ENCODE measurements around the gene HIF1A.
"Not testable (repeated sequence)": the region's sequence is repeated elsewhere in the genome, so short reads cannot be mapped to it uniquely, and the experiment has no call there.

HIF1A gene

DNA sequence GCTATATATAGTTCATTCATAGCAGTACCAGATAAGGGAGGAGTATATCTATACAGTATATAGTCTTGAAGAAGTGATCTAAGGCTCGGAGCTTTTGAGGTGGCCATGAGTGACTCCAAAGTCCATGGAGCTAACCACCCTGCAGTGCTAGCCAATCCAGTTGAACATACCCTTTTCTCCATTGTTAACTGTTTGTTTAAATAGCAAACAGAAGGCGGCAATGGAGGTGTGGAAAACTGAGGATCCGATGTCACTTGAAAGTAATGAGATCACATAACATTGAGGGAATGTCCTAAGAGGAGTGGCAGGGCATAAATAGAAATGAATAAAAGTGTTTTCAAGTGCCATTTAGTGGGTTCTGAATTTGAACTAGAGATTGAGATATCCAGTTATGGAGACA lies 54.6 kb downstream of the HIF1A start:
- no peak for DNase-seq

DNA sequence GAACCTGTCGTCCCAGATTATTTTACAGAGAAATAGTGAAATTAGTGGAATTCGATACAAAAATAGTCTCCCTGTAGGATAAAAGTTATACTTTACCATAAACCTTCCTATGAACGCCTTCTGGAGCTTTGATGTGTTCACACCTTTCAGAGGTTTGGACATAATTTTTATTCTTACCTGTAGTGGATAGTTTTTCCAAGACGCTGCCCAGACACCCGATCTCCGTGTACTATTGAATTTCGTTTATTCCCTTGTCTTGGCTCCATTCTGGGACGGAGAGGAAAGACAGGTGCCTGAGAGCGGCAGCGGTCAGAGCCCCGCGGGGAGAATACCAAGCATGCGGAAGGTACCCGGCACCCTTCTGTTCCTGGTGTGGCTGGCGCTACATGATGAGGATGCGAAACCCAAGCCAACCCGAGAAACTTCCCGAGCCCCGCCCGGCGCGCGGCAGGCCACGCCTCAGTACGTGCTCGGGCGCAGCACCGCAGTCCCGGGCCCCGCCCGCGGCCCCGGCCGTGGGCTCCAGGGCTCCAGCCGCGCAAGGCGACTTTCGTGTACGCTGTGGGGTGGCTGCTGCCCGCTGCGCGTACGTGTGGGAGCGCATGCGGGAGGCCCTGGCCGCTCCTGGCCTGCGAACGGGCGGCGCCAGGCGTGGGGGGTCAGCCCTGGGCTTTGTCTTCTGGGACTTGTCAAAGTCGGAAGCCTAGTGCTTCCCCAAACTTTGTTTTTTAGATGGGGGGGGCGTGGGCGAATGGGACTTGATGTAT lies 55.6 kb downstream of the HIF1A start:
- no peak for DNase-seq

DNA sequence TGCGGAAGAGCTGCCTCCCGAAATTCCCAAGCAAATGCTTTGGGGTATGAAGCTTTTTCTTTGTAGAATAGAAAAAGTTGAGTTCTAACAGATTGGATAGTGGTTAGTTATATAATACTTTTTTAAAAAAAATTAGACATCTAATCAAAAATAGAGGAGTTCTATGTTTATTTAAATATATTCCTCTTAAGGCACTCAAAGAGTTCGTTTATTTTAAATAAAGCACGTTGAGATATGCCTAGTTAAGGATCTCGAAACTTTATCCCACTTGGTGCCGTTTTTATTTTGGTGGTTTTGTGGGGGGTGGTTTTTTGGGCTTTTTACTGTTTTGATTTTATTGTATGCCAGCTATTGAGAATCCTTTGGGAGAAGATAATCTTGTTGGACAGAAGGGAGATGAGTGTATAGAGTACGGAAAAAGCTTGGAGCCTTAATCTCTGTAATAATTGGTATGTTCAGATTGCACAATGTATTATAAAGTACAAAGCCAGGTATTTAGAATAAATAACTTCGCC lies 56.2 kb downstream of the HIF1A start:
- DNase-seq, result no peak

DNA sequence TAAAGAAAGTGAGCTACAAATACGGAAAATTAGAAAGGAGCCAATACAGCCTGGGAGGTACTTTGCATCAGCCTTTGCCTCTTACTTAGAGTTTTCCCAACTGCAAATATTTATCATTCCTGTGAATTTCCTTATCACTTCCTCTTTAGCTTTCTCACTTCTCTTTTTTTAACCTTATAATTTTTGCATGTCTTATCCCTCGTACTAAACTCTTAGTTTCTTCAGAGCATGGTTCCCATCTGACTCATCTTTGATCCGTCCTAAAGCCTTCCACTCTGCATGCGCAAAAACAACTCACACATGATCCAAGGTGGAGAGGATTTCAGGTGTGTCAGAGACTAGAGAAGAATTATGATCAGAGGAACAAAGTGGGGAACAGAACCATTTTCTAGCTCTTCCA lies 57.3 kb downstream of the HIF1A start:
- no peak for DNase-seq

DNA sequence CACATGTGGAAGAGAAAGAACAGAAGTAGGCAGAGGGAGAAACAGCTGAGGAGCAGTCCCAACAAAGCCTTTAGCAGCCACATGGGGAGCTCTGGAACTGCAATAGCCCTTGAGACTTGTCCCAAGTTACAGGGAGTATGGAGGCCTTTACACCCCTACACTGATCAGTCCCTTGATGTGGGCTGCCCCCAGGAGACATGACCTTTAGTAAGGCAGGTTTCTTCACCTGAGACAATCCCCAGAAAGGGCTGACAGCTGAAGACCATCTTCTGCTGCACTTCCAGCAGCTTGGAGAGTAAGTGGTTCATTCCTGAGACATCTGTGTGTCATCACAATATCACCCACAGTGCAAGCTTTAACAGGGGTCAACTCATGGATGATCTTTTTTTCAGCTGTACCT lies 58.3 kb downstream of the HIF1A start:
- no peak for DNase-seq

DNA sequence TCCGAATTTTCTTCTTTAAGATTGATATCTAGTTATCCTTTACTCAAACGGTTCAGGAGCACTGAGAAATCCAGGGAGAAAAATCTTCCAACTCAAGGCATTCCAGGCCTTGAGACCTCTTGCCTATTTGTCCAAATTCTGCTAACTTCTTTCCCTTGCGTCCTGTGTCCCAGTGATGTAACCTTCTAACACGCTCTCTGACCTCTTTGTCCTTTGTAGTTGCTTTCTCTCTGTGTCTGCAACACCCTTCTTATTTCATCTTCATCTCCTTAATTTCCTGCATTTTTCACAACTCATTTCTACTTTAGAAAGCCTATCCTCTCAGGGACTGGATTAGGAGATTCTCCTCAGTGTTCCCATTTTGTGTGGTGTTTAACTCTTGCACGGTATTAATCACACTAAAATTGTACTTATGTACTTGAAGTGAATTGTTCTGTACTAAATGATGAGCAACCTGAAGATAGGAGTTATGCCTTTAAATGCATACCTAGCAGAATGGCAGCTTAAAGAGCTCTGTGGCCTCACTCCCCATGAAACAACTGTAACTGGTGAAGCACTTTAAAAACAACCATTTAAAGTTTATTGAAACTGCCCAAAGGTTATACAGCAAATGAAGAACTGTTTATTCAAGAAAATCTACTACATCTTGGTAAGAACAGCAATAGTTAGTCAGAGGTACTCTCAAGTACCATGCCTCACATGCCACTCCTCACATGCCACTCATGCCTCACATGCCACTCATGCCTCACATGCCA lies 59.5 kb downstream of the HIF1A start:
- no peak for DNase-seq

DNA sequence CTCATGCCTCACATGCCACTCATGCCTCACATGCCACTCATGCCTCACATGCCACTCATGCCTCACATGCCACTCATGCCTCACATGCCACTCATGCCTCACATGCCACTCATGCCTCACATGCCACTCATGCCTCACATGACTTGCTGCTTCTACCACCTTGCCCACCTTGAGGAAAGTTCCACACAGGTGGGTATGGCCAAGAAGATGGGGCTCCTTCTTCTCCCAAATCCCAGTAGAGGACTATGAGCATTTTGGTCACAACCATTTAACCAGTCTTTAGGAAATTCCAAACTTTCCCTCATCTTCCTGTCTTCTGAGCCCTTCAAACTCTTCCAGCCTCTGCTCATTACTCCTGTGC lies 60.0 kb downstream of the HIF1A start:
- not testable (repeated sequence) for DNase-seq

DNA sequence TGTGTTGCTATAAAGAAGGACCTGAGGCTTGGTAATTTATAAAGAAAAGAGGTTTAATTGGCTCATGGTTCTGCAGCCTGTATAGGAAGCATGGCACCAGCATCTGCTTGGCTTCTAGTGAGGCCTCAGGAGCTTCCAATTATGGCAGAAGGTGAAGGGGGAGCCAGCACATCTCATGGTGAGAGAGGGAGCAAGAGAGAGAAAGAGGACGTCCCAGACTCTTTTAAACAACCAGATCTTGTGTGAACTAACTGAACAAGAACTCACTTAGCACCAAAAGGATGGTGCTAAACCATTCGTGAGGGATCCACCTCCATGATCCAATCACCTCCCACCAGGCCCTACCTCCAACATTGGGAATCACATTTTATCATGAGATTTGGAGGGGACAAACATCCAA lies 60.8 kb downstream of the HIF1A start:
- DNase-seq, result no peak

DNA sequence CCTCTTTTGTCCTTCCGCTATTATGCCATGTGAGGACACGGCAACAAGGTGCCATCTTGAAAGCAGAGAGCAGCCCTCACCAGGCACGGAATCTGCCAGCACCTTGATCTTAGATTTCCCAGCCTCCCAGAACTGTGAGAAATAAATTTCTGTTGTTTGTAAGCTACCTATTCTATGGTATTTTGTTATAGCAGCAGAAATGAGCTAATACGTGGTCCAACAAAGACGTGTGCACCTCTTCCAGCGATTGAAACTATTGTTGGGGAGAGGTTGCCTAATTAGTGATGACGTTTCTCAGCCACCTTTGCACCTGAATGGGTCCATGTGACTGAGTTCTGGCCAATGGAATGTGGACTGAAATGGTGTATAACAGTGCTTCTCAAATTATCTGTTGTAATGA lies 64.6 kb downstream of the HIF1A start:
- no peak for DNase-seq

DNA sequence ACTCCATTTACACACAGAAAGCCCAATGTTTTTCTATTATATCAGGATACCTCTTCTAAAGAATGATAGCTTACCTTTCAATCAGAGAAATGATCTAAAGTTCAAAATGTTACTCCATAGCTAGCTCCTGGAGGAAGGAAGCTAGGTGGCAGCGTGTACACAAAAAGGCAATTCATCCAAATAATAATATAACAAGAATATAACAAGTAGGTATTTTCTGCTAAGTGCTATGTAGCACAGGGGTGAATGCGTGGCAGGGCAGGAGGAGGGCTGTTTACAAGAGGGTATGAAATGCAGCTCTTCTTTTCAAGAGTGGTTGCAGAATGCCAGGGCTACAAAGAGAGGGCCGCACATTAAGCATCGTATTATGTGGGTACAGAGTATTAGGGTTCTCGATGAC lies 66.2 kb downstream of the HIF1A start:
- no peak for DNase-seq

DNA sequence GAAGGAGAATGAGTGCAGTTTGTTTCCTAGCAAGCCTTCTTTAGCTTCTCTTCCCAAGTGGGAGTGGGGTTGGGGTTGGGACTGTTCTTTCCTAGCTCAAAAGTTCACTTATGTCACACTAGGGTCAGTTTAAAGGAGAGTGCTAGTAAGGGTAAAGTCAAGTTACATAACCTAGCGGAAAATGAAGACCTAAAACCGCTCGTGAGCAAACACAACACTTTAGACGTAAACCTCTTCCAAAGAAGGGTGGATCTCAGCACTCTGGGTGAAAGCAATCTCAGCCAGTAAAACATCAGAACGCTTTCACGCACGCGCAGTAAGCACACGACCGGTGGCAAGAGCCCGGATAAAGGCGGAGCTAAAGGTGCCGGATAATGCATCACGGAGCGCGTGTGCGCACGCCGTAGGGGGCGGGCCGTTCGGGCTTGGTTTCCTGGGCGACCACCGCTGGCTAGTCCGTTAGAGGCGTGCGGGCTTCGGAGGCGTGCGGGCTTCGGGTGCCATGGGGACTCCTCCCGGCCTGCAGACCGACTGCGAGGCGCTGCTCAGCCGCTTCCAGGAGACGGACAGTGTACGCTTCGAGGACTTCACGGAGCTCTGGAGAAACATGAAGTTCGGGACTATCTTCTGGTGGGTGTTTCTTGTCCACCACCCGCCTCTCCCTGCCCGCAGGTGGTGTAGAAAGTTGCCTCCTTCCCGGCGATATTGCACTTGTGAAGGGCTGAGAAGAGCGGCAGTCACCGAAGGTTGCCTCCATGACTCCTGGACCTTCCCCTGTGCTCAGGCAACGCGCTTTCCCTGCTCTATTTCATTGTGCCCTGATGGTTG lies 66.9 kb downstream of the HIF1A start, which contains the start of gene SNAPC1:
Gene SNAPC1, plus strand, starts transcription at position 462 of the 828 bp plus-strand sequence. Its CDS starts 41 bp downstream, at position 503.
- peak; percentile 92 for DNase-seq

DNA sequence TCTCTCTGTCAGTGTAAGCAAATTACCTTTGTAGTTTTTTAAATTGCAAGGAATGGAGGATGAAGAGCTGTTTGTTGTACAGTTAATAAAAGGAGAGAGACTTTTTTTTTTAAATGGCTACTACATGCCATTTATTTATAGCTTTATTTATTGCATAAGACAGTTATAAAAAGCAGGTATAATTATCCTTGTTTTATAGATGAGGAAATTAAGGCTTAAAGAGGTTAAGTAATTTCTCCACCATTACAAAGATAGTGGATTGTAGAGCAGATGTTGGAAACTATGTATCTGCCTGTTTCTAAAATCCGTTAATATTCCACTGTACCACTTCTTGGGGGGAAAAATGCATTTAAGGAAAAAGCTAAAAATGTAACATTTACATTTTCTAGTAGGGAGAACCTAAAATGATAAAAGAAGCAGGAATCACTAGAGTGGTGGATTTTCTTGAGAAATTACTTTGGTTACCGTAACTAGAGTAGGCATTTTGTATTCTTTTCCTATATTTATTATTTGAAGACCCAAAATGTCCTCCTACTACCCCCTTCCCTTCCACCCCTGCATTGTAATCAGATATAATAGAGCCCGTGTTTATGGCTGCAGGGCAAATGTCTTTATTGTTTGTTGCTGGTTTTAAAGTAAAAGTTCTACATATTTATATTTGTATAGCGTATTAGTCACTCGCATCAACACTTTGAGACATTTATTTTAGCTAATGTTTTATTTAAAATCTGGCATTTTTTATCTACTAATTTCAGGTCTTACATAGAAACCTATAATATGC lies 69.2 kb downstream of the HIF1A start:
- no peak for DNase-seq

DNA sequence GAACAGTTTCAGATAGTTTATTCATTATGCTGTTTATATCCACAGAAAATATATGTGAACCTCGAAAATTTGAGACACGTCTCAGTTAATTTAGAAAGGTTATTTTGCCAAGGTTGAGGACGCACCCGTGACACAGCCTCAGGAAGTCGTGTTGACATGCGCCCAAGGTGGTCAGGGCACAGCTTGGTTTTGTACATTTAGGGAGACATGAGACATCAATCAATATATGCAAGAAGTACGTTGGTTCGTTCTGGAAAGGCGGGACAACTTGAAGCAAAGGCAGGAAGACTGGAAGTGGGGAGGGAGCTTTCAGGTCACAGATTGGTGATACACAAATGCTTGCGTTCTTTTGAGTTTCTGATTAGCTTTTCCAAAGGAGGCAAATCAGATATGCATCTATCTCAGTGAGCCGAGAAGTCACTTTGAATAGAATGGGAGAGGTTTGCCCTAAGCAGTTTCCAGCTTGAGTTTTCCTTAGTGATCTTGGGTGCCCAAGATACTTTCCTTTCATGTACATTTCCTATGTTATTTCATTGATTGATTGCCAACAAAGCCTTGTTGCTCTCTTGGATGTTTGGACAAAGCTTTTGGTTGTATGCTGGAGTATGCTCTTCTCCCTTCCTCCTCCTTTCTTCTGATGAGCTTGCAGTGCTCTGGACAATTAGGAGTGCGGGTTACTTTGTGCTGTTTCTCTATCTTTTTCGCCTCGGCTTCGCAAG lies 70.1 kb downstream of the HIF1A start:
- DNase-seq, result no peak

DNA sequence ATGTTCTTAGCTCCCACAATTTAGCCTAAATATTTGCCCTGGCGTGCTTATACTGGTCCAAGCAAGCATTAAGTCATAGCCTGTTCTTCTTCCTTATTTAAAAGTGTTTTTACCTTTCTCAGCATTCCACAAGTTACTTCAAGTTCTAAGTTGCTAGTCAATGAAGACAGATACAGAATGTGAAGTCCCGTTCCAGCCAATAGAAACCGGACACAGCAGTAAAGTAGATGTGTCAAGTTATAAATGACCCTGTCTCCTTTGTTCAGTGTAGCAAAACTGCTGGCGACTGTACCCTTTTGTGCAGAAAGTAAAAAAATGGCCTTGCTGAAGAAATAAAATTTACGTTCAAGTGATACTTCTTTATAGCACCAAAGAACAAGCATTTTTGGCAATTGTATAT lies 70.8 kb downstream of the HIF1A start:
- DNase-seq, result no peak

DNA sequence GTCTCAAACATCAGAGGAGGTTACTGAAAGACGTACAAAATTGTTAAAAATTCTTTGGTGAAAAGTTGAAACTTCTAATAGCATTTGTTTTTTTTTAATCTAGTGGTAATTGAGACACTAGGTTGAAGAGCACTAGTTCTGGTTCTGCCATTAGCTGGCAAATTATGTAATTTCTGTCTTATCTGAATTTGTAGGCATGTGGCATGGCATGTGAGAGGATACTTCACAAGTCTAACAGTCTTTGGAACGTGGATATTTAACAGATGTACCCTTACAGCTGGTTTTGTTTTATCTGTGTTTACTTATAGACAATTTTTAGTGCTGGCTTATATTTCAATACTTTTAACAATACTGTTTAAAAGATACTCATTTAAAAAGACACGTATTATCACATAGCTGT lies 72.9 kb downstream of the HIF1A start:
- DNase-seq, result no peak

DNA sequence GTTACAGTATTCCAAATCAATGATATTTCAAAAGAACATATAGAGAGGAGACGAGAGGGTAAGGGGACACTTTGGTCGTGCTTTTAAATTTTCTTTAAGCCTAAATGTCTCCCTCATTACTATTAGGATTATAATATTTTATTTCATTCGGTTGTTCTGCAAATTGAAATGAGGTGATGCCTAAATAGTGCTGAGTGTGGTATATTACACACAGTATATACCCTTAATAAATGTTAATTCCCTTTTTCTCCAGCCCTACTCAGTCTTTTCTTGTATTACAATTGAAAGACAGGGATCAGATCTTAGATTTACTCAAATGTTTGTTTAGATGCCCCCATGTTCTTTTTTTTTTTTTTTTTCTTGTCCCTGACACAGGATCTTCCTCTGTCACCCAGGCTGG lies 74.6 kb downstream of the HIF1A start:
- DNase-seq, result no peak

DNA sequence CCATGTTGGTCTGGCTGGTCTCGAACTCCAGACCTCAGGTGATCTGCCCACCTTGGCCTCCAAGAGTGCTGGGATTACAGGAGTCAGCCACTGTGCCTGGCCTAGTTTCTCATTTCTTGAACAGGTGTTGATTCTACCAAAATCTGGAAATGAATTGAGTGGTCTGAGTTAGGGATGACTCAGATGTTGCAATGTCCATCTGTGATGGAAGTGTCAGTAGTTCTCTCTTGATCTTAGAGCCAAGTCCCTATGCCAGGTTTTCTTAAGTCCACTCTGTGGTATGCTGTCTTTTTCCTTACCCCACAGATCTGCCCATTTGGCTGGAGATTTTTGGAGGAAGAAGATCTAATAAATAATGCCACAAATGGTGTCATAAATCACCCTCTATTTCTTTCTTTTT lies 79.5 kb downstream of the HIF1A start:
- no peak for DNase-seq

DNA sequence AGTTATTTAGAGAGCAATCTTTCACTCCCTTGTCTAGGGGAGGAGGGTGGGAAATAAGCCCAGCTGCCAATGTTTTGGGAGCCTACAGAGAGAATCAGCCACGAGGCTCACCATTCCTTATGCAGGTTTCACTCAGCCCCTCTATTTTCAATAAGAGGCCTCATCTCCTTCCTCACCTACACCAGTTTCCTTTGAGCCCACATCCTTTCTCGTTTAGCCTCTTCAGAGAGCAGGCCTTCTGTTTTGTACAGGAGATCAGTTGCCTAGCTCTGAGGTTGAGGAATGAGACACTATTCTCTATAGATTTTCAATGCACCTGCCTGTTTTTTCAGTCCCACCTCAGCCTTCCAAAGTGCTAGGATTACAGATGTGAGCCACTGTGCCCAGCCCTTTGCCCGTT lies 84.8 kb downstream of the HIF1A start:
- DNase-seq, result no peak

DNA sequence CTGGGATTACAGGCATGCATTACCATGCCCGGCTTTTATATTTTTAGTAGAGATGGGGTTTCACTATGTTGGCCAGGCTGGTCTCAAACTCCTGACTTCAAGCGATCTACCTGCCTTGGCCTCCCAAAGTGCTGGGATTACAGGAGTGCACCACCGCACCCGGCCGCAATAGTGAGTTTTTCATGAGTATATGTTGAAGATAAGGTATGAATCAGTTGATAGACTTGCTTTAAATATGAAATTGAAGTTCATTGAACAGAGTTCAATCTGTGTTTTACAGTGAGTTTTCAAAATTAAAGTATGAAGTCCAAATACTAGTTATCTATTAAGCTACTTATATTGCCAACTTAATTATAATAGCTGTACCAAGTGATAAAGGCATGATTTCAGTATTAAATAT lies 102.0 kb downstream of the HIF1A start:
- DNase-seq, result no peak
